Stimulated activated CD8-positive, alpha-beta memory T cell treated with anti-CD3 and anti-CD28 coated beads, Interleukin-12 subunit alpha, Interleukin-12 subunit beta, amount 100 ng/mL, for 24 hours (primary cell): ENCODE measurements around the gene STON2.
A peak's percentile ranks its signal among the peaks of the same experiment; 100 is the strongest.

ENCODE experiments used
- DNase-seq: peaks from one replicate; pipeline ENCODE4 v3.0.0-alpha.2; 2020; ENCODE audit errors: extremely low read depth

STON2 gene

GRCh38 chr14:81221579-81222102 is 178.5 kb downstream of the STON2 start:
- no peak for DNase-seq

- peak; percentile 82 for DNase-seq
Observed at GRCh38 chr14:81220830-81221578, 179.1 kb downstream of the STON2 start, which contains the start of gene GTF2A1. GTF2A1 (minus strand) TSS chr14:81220959; CDS start chr14:81220518, 441 bp downstream.

GRCh38 chr14:81220580-81220829 is 179.6 kb downstream of the STON2 start:
- no peak for DNase-seq

GRCh38 chr14:81219759-81220579 is 180.2 kb downstream of the STON2 start:
- no peak for DNase-seq

GRCh38 chr14:81219210-81219758 is 180.8 kb downstream of the STON2 start:
- DNase-seq, result peak; percentile 56

- no peak for DNase-seq
Observed at GRCh38 chr14:81211844-81212243, 188.3 kb downstream of the STON2 start.
